Endothelial cell of umbilical vein (primary cell): ENCODE measurements around the gene CBFA2T3.

Source experiments
- CTCF ChIP-seq, 2 donors: IDR thresholded peaks; 1 replicate in 1 of 2; 2 replicates in 1 of 2; pipeline ENCODE4 v1.5.1; 2011; ENCODE audit warnings: low read length in 2 of 2, mild to moderate bottlenecking in 2 of 2, moderate library complexity in 2 of 2, control low read depth in 1 of 2, inconsistent platforms in 1 of 2, low read depth in 1 of 2; ENCODE audit not compliant: insufficient read depth in 1 of 2; ENCODE audit errors: extremely low read depth in 1 of 2
- EZH2 ChIP-seq: IDR thresholded peaks from 2 replicates; pipeline ENCODE4 v1.6.1; 2012; ENCODE audit warnings: borderline replicate concordance, low read depth, mild to moderate bottlenecking, moderate library complexity, low read length, inconsistent platforms; ENCODE audit not compliant: severe bottlenecking
- FOS ChIP-seq: IDR thresholded peaks from 2 replicates; pipeline ENCODE4 v1.6.1; 2011; ENCODE audit warnings: mild to moderate bottlenecking, low read length, moderate library complexity, borderline replicate concordance; ENCODE audit not compliant: insufficient read depth
- MAX ChIP-seq: IDR thresholded peaks from 2 replicates; pipeline ENCODE4 v1.6.1; 2011; ENCODE audit not compliant: insufficient read depth, insufficient read length
- MYC ChIP-seq: IDR thresholded peaks from one replicate; pipeline ENCODE4 v1.6.1; 2011; ENCODE audit warnings: mild to moderate bottlenecking, low read depth, low read length
- POLR2A ChIP-seq: IDR thresholded peaks from 2 replicates; pipeline ENCODE4 v1.6.1; 2012; ENCODE audit warnings: low read depth, mild to moderate bottlenecking, control low read depth, low read length

GRCh38 chr16:88871730-88872416, 105.1 kb downstream of the CBFA2T3 start:
- TF ChIP-seq MAX: no peak
- no peak for TF ChIP-seq MYC
- no peak for TF ChIP-seq CTCF (IDR thresholded peaks at IDR 0.05; ENCODE audit: extremely low read depth in 1 of 2, insufficient read depth in 1 of 2, low read depth in 1 of 2, low read length in 2 of 2)
- no peak for TF ChIP-seq POLR2A
- no peak for TF ChIP-seq EZH2
- TF ChIP-seq FOS: no peak
